HL-60 (cell line): ENCODE data around the gene SLC25A41.

Experiments used
- DNase-seq, 2 experiments: peaks; one replicate each; pipeline ENCODE4 v3.0.0-alpha.2; 2010 to 2020; ENCODE audit warnings: low read depth in 1 of 2, low spot score in 1 of 2
- H3K27ac ChIP-seq: fragments of 250-450 bp; sonication (Bioruptor Pico); replicated peaks from 2 replicates; pipeline ENCODE4 v1.5.1; 2020; ENCODE audit warnings: mild to moderate bottlenecking, moderate library complexity
- H3K27me3 ChIP-seq: fragments of 250-450 bp; sonication (Bioruptor Pico); 2 replicates; pipeline ENCODE4 v1.5.1; 2021; ENCODE audit warnings: mild to moderate bottlenecking, moderate library complexity; ENCODE audit not compliant: insufficient read depth, poor library complexity, severe bottlenecking
- H3K4me3 ChIP-seq: replicated peaks from 2 replicates; pipeline ENCODE4 v1.5.1; 2011; ENCODE audit warnings: mild to moderate bottlenecking, control low read depth, low read length; ENCODE audit not compliant: insufficient read depth
- GABPA ChIP-seq: IDR thresholded peaks from 2 replicates; pipeline ENCODE4 v1.6.1; 2012; ENCODE audit warnings: low read depth
- POLR2AphosphoS5 ChIP-seq: IDR thresholded peaks from 2 replicates; pipeline ENCODE4 v1.6.1; 2012; ENCODE audit warnings: low read depth
- SPI1 ChIP-seq: IDR thresholded peaks from 2 replicates; pipeline ENCODE4 v1.6.1; 2012; ENCODE audit warnings: low read depth, mild to moderate bottlenecking, borderline replicate concordance
- TF ChIP-seq, protein P1 (sequence below): IDR thresholded peaks from one replicate; pipeline ENCODE4 v1.5.1; 2011; ENCODE audit warnings: low read length, control low read depth, inconsistent platforms; ENCODE audit not compliant: insufficient read depth
- TF ChIP-seq, protein P2 (sequence below): IDR thresholded peaks from 2 replicates; pipeline ENCODE4 v1.6.1; 2012; ENCODE audit warnings: low read depth; ENCODE audit not compliant: insufficient replicate concordance

SLC25A41 gene

DNA sequence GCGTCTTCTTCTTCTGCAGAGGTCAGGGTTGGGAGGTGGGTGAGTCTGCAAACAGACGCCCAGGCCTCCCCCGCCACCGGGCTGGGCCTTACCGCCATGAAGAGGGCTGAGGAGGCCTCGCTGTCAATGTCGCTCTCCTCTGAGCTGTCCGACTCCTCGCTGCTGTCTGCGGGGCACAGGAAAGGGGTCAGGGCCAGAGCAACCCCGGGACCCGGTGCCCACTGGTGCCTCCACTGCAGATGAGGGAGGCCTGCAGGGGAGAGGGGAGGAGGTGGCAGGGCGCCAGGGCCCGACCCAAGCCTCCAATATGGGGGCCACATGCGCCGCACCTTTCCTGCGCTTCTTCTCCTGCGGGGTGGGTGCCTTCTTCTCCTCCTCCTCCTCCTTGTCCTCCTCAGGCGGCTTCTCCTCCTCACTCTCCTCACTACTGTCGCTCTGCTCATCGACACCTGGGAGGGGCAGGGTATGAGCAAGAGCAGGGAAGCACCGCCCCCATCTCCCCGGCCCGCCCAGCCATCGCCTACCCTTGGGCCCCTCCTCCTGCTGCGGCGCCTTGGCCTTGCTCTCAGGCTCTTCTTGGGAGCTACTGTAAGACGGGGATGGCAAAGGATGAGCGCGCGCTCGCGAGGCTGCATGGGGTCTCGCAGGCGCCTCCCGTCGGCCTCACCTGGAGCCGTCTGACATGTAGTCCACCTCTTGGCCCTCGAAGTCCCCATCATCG is 52.4 kb downstream of the SLC25A41 start:
- no peak overlapping the region for H3K4me3 ChIP-seq
- TF ChIP-seq GABPA (no peak), SPI1 (no peak), POLR2AphosphoS5 (no peak)
- TF ChIP-seq, protein P1, sequence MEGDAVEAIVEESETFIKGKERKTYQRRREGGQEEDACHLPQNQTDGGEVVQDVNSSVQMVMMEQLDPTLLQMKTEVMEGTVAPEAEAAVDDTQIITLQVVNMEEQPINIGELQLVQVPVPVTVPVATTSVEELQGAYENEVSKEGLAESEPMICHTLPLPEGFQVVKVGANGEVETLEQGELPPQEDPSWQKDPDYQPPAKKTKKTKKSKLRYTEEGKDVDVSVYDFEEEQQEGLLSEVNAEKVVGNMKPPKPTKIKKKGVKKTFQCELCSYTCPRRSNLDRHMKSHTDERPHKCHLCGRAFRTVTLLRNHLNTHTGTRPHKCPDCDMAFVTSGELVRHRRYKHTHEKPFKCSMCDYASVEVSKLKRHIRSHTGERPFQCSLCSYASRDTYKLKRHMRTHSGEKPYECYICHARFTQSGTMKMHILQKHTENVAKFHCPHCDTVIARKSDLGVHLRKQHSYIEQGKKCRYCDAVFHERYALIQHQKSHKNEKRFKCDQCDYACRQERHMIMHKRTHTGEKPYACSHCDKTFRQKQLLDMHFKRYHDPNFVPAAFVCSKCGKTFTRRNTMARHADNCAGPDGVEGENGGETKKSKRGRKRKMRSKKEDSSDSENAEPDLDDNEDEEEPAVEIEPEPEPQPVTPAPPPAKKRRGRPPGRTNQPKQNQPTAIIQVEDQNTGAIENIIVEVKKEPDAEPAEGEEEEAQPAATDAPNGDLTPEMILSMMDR: no peak
- TF ChIP-seq, protein P2, sequence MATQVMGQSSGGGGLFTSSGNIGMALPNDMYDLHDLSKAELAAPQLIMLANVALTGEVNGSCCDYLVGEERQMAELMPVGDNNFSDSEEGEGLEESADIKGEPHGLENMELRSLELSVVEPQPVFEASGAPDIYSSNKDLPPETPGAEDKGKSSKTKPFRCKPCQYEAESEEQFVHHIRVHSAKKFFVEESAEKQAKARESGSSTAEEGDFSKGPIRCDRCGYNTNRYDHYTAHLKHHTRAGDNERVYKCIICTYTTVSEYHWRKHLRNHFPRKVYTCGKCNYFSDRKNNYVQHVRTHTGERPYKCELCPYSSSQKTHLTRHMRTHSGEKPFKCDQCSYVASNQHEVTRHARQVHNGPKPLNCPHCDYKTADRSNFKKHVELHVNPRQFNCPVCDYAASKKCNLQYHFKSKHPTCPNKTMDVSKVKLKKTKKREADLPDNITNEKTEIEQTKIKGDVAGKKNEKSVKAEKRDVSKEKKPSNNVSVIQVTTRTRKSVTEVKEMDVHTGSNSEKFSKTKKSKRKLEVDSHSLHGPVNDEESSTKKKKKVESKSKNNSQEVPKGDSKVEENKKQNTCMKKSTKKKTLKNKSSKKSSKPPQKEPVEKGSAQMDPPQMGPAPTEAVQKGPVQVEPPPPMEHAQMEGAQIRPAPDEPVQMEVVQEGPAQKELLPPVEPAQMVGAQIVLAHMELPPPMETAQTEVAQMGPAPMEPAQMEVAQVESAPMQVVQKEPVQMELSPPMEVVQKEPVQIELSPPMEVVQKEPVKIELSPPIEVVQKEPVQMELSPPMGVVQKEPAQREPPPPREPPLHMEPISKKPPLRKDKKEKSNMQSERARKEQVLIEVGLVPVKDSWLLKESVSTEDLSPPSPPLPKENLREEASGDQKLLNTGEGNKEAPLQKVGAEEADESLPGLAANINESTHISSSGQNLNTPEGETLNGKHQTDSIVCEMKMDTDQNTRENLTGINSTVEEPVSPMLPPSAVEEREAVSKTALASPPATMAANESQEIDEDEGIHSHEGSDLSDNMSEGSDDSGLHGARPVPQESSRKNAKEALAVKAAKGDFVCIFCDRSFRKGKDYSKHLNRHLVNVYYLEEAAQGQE: no peak
- no peak for DNase-seq
- no peak overlapping the region for H3K27ac ChIP-seq
- no peaks in the 10 kb centered on the region for H3K27me3 ChIP-seq

DNA sequence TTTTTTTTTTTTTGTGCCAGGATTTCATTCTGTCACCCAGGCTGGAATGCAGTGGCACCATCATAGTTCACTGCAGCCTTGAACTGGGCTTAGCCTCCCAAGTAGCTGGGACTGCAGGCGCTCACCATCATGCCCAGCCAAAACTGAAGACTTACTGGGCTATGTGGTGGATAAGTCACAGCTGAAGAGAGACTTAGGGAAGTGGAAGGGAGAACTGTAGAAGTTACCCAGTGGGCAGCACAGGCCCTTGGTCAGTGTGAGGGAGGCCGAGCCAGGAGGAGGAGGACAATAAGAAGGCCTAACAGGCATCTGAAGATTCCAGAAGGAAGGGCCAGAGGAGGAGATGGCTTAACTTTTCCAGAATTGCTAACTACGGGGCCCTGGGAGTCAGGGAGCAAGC is 53.8 kb downstream of the SLC25A41 start:
- no peak overlapping the region for H3K4me3 ChIP-seq
- no peak overlapping the region for H3K27ac ChIP-seq
- no peaks in the 10 kb centered on the region for H3K27me3 ChIP-seq
- no peak for TF ChIP-seq SPI1
- TF ChIP-seq, protein P1: no peak
- TF ChIP-seq GABPA: no peak
- no peak for TF ChIP-seq POLR2AphosphoS5
- TF ChIP-seq, protein P2: no peak
- no peak for DNase-seq

DNA sequence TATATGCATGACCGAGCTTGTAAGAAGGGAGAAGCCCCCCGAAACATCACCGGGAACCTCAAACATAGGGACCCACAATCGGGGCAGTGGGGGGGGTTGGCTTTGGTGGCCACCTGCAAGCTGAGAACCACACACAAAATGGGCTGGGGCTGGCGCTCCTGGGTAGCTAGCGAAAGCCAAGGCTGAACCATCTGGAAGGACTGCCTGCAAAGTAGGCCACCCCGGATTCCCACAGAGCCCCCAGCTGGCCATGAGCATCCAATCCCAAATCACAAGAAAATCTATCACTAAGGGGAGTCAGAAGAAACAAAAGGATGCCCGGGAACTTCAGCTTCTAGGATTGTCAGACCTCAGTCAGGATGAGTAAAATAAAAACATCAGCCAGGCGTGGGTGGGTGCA is 55.1 kb downstream of the SLC25A41 start:
- no peak overlapping the region for H3K27ac ChIP-seq
- DNase-seq: no peak
- H3K27me3 ChIP-seq: no peaks in the 10 kb centered on the region
- H3K4me3 ChIP-seq: no peak overlapping the region
- TF ChIP-seq SPI1: no peak
- TF ChIP-seq, protein P1: no peak
- TF ChIP-seq, protein P2: no peak
- TF ChIP-seq GABPA: no peak
- TF ChIP-seq POLR2AphosphoS5: 0 out of 2 replicates have a peak, but pooled peaks have one; percentile 4
